HEK293 (cell line): ENCODE data around the gene DNAH3.
A peak's percentile ranks its signal among the peaks of the same experiment; 100 is the strongest.

ENCODE experiments used
- CTCF ChIA-PET: fragments of 350-600 bp; formaldehyde crosslinking; extraction: SDS; loops from one replicate; lab custom pipeline; 2021; ENCODE audit warnings: antibody characterized with exemption; lab: Yijun Ruan, JAX
- POLR2A ChIA-PET: fragments of 300-600 bp; formaldehyde crosslinking; extraction: SDS; loops from one replicate; lab custom pipeline; 2020; ENCODE audit warnings: antibody characterized with exemption, inconsistent platforms; lab: Yijun Ruan, JAX
- H3K27ac ChIP-seq: fragments of 200-500 bp; sonication (Bioruptor generic); 2 replicates; pipeline ENCODE4 v1.5.1; 2014; ENCODE audit warnings: low read depth, low read length, control low read depth, inconsistent platforms; ENCODE audit errors: extremely low read depth
- H3K36me3 ChIP-seq, 2 experiments: fragments of 200-500 bp in 1 of 2; sonication (Bioruptor generic) in 1 of 2; 1 replicate in 1 of 2; 2 replicates in 1 of 2; pipeline ENCODE4 v1.5.1; 2014 to 2017; ENCODE audit warnings: inconsistent platforms in 2 of 2, low read length in 2 of 2; ENCODE audit not compliant: control insufficient read depth in 2 of 2, insufficient read depth in 1 of 2
- H3K4me1 ChIP-seq: fragments of 200-500 bp; sonication (Bioruptor generic); 2 replicates; pipeline ENCODE4 v1.5.1; 2014; ENCODE audit warnings: mild to moderate bottlenecking, low read length, inconsistent platforms; ENCODE audit not compliant: control insufficient read depth, insufficient read depth
- H3K4me3 ChIP-seq: 2 replicates; pipeline ENCODE4 v1.5.1; 2011; ENCODE audit warnings: low read depth, mild to moderate bottlenecking, control low read depth, low read length, moderate library complexity
- H3K9me3 ChIP-seq: fragments of 200-500 bp; sonication (Bioruptor generic); 2 replicates; pipeline ENCODE4 v1.5.1; 2014; ENCODE audit warnings: low read depth, low read length, inconsistent platforms; ENCODE audit not compliant: control insufficient read depth, insufficient read depth
- EGR2 ChIP-seq: fragments of 450-650 bp; formaldehyde crosslinking; IDR thresholded peaks from 2 replicates; pipeline ENCODE4 v1.5.1; 2016; ENCODE audit warnings: low read depth, missing biosample characterization, missing genetic modification characterization
- FEZF1 ChIP-seq: fragments of 450-650 bp; formaldehyde crosslinking; IDR thresholded peaks from 2 replicates; pipeline ENCODE4 v1.5.1; 2016; ENCODE audit warnings: missing biosample characterization, missing genetic modification characterization
- PRDM6 ChIP-seq: fragments of 450-650 bp; formaldehyde crosslinking; IDR thresholded peaks from 2 replicates; pipeline ENCODE4 v1.5.1; 2017; ENCODE audit warnings: missing biosample characterization, missing genetic modification characterization
- SCRT1 ChIP-seq: fragments of 450-650 bp; formaldehyde crosslinking; IDR thresholded peaks from 2 replicates; pipeline ENCODE4 v1.5.1; 2016; ENCODE audit warnings: missing biosample characterization, missing genetic modification characterization, borderline replicate concordance
- SCRT2 ChIP-seq: fragments of 450-650 bp; formaldehyde crosslinking; IDR thresholded peaks from 2 replicates; pipeline ENCODE4 v1.5.1; 2016; ENCODE audit warnings: missing biosample characterization, missing genetic modification characterization
- TCF7L2 ChIP-seq: IDR thresholded peaks from 2 replicates; pipeline ENCODE4 v1.6.1; 2011; ENCODE audit warnings: low read depth, mild to moderate bottlenecking, inconsistent platforms, low read length, moderate library complexity, borderline replicate concordance
- ZFP37 ChIP-seq: fragments of 450-650 bp; formaldehyde crosslinking; IDR thresholded peaks from 2 replicates; pipeline ENCODE4 v1.5.1; 2016; ENCODE audit warnings: missing biosample characterization, missing genetic modification characterization
- ZNF169 ChIP-seq: fragments of 450-650 bp; formaldehyde crosslinking; IDR thresholded peaks from 2 replicates; pipeline ENCODE4 v1.5.1; 2016; ENCODE audit warnings: missing biosample characterization, missing genetic modification characterization
- ZNF175 ChIP-seq: fragments of 450-650 bp; formaldehyde crosslinking; IDR thresholded peaks from 2 replicates; pipeline ENCODE4 v1.5.1; 2016; ENCODE audit warnings: missing biosample characterization, missing genetic modification characterization
- ZNF211 ChIP-seq: fragments of 450-650 bp; formaldehyde crosslinking; IDR thresholded peaks from 2 replicates; pipeline ENCODE4 v1.5.1; 2016; ENCODE audit warnings: low read depth, missing biosample characterization, missing genetic modification characterization
- ZNF248 ChIP-seq: fragments of 450-650 bp; formaldehyde crosslinking; IDR thresholded peaks from 2 replicates; pipeline ENCODE4 v1.5.1; 2017; ENCODE audit warnings: missing biosample characterization, missing genetic modification characterization
- ZNF501 ChIP-seq: fragments of 450-650 bp; formaldehyde crosslinking; IDR thresholded peaks from 2 replicates; pipeline ENCODE4 v1.5.1; 2016; ENCODE audit warnings: missing biosample characterization, missing genetic modification characterization
- ZNF530 ChIP-seq: fragments of 450-650 bp; formaldehyde crosslinking; IDR thresholded peaks from 2 replicates; pipeline ENCODE4 v1.5.1; 2016; ENCODE audit warnings: low read depth, missing biosample characterization, missing genetic modification characterization
- ZNF585B ChIP-seq: fragments of 450-650 bp; formaldehyde crosslinking; IDR thresholded peaks from 2 replicates; pipeline ENCODE4 v1.5.1; 2016; ENCODE audit warnings: missing biosample characterization, missing genetic modification characterization
- ZNF692 ChIP-seq: fragments of 450-650 bp; formaldehyde crosslinking; IDR thresholded peaks from 2 replicates; pipeline ENCODE4 v1.5.1; 2016; ENCODE audit warnings: missing biosample characterization, missing genetic modification characterization
- TF ChIP-seq, protein P1 (sequence below): fragments of 450-650 bp; formaldehyde crosslinking; IDR thresholded peaks from 2 replicates; pipeline ENCODE4 v1.5.1; 2016; ENCODE audit warnings: missing biosample characterization, missing genetic modification characterization
- TF ChIP-seq, protein P2 (sequence below): fragments of 450-650 bp; formaldehyde crosslinking; IDR thresholded peaks from 2 replicates; pipeline ENCODE4 v1.5.1; 2017; ENCODE audit warnings: missing biosample characterization, mild to moderate bottlenecking, missing genetic modification characterization, moderate library complexity
- TF ChIP-seq, protein P3 (sequence below): fragments of 450-650 bp; formaldehyde crosslinking; IDR thresholded peaks from 2 replicates; pipeline ENCODE4 v1.5.1; 2016; ENCODE audit warnings: missing biosample characterization, missing genetic modification characterization
- TF ChIP-seq, protein P4 (sequence below): fragments of 450-650 bp; formaldehyde crosslinking; IDR thresholded peaks from 2 replicates; pipeline ENCODE4 v1.5.1; 2017; ENCODE audit warnings: missing biosample characterization, missing genetic modification characterization

Gene DNAH3

GRCh38 chr16:20942256-20942655 lies 208.4 kb downstream of the DNAH3 start:
- H3K4me3 ChIP-seq: no peak overlapping the region
- no peaks in the 10 kb centered on the region for H3K36me3 ChIP-seq
- CTCF ChIA-PET: no interaction called here
- POLR2A ChIA-PET: no interaction called here
- H3K9me3 ChIP-seq: no peaks in the 10 kb centered on the region
- no peak overlapping the region for H3K27ac ChIP-seq
- TF ChIP-seq ZNF169 (tag by site-specific recombination) (no peak), EGR2 (tag by site-specific recombination) (peak; percentile 82)
- TF ChIP-seq, all 188 proteins: peak for 1
- H3K4me1 ChIP-seq: no peaks in the 10 kb centered on the region

DNA sequence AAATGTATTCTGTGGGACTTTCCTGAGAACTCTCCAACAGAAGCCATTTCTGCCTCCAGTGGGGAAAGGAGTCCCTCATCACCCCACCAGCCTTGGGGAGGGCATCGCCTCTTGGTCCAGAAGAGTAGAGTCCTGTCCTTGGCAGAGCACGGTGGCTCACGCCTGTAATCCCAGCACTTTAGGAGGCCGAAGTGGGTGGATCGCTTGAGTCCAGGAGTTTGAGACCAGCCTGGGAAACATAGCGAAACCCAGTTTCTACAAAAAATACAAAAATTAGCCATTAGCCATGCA lies 209.1 kb downstream of the DNAH3 start:
- POLR2A ChIA-PET: no interaction called here
- no peak for TF ChIP-seq ZFP37
- TF ChIP-seq, protein P1, sequence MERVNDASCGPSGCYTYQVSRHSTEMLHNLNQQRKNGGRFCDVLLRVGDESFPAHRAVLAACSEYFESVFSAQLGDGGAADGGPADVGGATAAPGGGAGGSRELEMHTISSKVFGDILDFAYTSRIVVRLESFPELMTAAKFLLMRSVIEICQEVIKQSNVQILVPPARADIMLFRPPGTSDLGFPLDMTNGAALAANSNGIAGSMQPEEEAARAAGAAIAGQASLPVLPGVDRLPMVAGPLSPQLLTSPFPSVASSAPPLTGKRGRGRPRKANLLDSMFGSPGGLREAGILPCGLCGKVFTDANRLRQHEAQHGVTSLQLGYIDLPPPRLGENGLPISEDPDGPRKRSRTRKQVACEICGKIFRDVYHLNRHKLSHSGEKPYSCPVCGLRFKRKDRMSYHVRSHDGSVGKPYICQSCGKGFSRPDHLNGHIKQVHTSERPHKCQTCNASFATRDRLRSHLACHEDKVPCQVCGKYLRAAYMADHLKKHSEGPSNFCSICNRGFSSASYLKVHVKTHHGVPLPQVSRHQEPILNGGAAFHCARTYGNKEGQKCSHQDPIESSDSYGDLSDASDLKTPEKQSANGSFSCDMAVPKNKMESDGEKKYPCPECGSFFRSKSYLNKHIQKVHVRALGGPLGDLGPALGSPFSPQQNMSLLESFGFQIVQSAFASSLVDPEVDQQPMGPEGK (tag by site-specific recombination): no peak
- no peak for TF ChIP-seq ZNF585B (tag by site-specific recombination)
- Histone ChIP-seq H3K9me3 (no peaks in the 10 kb centered on the region), H3K4me3 (no peak overlapping the region), H3K36me3 (no peaks in the 10 kb centered on the region), H3K27ac (no peak overlapping the region), H3K4me1 (no peaks in the 10 kb centered on the region)
- CTCF ChIA-PET: no interaction called here

DNA sequence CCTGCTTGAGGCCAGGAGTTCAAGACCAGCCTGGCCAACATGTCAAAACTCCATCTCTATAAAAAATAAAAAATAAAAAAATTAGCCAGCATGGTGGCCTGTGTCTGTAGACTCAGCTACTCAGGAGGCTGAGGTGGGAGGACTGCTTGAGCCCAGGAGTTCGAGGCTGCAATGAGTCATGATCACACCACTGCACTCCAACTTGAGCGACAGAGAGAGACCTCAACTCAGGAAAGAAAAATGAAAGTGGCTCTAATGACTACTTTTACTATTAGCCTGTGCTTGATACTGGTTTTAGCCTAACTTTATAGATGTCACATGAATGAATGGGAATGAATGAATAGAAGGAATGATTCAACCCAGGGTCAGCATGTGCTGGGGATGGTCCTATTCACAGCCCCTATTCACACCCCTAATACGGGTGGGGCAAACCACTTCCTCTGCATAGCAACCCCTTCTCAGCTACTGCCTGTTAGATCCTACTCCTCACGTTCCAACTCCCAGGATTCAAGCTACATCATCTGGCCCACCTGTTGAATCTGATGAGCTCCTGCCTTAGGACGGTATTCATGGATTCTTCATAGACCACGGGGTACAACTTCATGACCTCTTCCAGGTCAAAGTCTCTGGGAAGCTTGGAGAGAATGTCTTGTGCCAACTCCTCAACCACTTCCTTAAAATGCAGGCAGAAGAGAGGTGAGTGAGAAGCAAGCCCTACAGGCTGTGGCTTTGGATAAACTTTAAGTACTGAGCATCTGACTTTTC lies 209.6 kb downstream of the DNAH3 start:
- no peaks in the 10 kb centered on the region for H3K36me3 ChIP-seq
- no peaks in the 10 kb centered on the region for H3K9me3 ChIP-seq
- TF ChIP-seq FEZF1 (tag by site-specific recombination): no peak
- no peak for TF ChIP-seq TCF7L2
- TF ChIP-seq ZNF530 (tag by site-specific recombination): no peak
- no peak for TF ChIP-seq ZNF175 (tag by site-specific recombination)
- TF ChIP-seq SCRT1 (tag by site-specific recombination): peak; percentile 77; the same call in 1 of the 2 replicates
- no peak for TF ChIP-seq ZNF501 (tag by site-specific recombination)
- TF ChIP-seq PRDM6 (tag by site-specific recombination): no peak
- TF ChIP-seq, protein P2, sequence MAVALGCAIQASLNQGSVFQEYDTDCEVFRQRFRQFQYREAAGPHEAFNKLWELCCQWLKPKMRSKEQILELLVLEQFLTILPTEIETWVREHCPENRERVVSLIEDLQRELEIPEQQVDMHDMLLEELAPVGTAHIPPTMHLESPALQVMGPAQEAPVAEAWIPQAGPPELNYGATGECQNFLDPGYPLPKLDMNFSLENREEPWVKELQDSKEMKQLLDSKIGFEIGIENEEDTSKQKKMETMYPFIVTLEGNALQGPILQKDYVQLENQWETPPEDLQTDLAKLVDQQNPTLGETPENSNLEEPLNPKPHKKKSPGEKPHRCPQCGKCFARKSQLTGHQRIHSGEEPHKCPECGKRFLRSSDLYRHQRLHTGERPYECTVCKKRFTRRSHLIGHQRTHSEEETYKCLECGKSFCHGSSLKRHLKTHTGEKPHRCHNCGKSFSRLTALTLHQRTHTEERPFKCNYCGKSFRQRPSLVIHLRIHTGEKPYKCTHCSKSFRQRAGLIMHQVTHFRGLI (tag by site-specific recombination): no peak
- TF ChIP-seq ZNF211 (tag by site-specific recombination): no peak
- TF ChIP-seq ZNF692 (tag by site-specific recombination): no peak
- no peak for TF ChIP-seq ZNF248
- TF ChIP-seq, protein P3, sequence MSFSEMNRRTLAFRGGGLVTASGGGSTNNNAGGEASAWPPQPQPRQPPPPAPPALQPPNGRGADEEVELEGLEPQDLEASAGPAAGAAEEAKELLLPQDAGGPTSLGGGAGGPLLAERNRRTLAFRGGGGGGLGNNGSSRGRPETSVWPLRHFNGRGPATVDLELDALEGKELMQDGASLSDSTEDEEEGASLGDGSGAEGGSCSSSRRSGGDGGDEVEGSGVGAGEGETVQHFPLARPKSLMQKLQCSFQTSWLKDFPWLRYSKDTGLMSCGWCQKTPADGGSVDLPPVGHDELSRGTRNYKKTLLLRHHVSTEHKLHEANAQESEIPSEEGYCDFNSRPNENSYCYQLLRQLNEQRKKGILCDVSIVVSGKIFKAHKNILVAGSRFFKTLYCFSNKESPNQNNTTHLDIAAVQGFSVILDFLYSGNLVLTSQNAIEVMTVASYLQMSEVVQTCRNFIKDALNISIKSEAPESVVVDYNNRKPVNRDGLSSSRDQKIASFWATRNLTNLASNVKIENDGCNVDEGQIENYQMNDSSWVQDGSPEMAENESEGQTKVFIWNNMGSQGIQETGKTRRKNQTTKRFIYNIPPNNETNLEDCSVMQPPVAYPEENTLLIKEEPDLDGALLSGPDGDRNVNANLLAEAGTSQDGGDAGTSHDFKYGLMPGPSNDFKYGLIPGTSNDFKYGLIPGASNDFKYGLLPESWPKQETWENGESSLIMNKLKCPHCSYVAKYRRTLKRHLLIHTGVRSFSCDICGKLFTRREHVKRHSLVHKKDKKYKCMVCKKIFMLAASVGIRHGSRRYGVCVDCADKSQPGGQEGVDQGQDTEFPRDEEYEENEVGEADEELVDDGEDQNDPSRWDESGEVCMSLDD (tag by site-specific recombination): no peak
- TF ChIP-seq, protein P4, sequence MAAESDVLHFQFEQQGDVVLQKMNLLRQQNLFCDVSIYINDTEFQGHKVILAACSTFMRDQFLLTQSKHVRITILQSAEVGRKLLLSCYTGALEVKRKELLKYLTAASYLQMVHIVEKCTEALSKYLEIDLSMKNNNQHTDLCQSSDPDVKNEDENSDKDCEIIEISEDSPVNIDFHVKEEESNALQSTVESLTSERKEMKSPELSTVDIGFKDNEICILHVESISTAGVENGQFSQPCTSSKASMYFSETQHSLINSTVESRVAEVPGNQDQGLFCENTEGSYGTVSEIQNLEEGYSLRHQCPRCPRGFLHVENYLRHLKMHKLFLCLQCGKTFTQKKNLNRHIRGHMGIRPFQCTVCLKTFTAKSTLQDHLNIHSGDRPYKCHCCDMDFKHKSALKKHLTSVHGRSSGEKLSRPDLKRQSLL (tag by site-specific recombination): no peak
- TF ChIP-seq SCRT2 (tag by site-specific recombination): peak; percentile 89
- ChIA-PET CTCF (no interaction called here), POLR2A (no interaction called here)
- no peak overlapping the region for H3K27ac ChIP-seq
- H3K4me1 ChIP-seq: no peaks in the 10 kb centered on the region
- no peak overlapping the region for H3K4me3 ChIP-seq
